Measurements from ENCODE around the gene KCTD2. TPM values are rescaled to one million over a fixed set of nuclear protein-coding genes. Genes with fewer than 3 reads are reported as not detected.

The KCTD2 gene
- total and polyA plus RNA-seq, 2 of the 13 experiments (the other 11 are each of a cell fraction or from before 2014, with no cell fraction given), result 28.3 to 32.6 TPM

DNA sequence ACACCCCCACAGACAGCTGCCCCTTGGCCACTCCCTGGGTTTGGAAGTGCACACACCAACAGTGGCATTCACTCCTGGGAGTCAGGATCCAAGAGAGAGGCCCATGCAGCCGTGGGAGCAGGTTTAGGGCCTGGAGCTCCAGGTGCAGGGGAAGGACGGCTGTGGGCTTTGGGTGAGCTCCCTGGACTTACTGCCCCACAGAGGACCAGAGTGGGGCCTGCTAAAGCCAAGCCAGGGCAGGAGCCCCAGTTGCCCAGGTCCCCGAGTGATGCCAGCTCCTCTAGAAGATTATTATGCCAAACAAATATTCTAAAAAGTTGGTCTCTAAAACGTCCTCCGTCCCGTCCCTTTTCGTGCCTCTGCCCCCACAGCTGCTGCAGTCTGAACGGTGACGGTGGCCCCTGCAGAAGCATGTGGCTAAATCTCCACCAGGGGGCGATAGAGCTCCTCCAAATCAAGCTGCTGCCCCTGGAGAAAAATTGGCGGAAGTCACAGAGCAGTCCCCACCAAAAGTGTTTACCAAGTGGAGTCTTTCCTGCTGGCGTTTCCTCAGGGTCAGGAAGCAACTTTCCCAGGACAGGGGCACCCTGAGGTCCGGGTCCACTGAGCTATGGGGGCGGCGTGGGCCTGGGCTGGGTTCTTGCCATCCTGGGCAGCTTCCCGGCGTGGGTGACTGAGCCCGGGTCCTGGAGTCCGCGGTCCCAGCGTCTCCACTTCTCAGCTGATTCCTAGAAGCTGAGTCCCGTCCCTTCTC is 67.0 kb downstream of the KCTD2 start (continued):
- TF ChIP-seq KLF16 (CRISPR knock-in tag; IDR thresholded peaks at IDR 0.05), result peak in 1 of 2 experiments; percentile 59; a peak in 1 of 4 replicates
- no peak; the same call in 1 of the 2 replicates for TF ChIP-seq HDAC1 (CRISPR knock-in tag; IDR thresholded peaks at IDR 0.05)
- TF ChIP-seq KAT7 (CRISPR knock-in tag; IDR thresholded peaks at IDR 0.05; ENCODE audit: borderline replicate concordance), result no peak
- no peak; the same call in 1 of the 2 replicates for TF ChIP-seq ZNF614 (CRISPR knock-in tag; IDR thresholded peaks at IDR 0.05; ENCODE audit: borderline replicate concordance)
- no peak for TF ChIP-seq CENPX (CRISPR knock-in tag; IDR thresholded peaks at IDR 0.05)
- TF ChIP-seq CHD4 (IDR thresholded peaks at IDR 0.05; ENCODE audit: borderline replicate concordance, low read length), result no peak
- TF ChIP-seq TBX3 (IDR thresholded peaks at IDR 0.05; ENCODE audit: borderline replicate concordance), result no peak
- TF ChIP-seq ZNF24 (IDR thresholded peaks at IDR 0.05), result no peak
- peak; percentile 46 for TF ChIP-seq MXD4 (CRISPR knock-in tag; IDR thresholded peaks at IDR 0.05)
- TF ChIP-seq, protein P1, sequence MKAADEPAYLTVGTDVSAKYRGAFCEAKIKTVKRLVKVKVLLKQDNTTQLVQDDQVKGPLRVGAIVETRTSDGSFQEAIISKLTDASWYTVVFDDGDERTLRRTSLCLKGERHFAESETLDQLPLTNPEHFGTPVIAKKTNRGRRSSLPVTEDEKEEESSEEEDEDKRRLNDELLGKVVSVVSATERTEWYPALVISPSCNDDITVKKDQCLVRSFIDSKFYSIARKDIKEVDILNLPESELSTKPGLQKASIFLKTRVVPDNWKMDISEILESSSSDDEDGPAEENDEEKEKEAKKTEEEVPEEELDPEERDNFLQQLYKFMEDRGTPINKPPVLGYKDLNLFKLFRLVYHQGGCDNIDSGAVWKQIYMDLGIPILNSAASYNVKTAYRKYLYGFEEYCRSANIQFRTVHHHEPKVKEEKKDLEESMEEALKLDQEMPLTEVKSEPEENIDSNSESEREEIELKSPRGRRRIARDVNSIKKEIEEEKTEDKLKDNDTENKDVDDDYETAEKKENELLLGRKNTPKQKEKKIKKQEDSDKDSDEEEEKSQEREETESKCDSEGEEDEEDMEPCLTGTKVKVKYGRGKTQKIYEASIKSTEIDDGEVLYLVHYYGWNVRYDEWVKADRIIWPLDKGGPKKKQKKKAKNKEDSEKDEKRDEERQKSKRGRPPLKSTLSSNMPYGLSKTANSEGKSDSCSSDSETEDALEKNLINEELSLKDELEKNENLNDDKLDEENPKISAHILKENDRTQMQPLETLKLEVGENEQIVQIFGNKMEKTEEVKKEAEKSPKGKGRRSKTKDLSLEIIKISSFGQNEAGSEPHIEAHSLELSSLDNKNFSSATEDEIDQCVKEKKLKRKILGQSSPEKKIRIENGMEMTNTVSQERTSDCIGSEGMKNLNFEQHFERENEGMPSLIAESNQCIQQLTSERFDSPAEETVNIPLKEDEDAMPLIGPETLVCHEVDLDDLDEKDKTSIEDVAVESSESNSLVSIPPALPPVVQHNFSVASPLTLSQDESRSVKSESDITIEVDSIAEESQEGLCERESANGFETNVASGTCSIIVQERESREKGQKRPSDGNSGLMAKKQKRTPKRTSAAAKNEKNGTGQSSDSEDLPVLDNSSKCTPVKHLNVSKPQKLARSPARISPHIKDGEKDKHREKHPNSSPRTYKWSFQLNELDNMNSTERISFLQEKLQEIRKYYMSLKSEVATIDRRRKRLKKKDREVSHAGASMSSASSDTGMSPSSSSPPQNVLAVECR (CRISPR knock-in tag; IDR thresholded peaks at IDR 0.05; ENCODE audit: borderline replicate concordance), result peak; percentile 59; the same call in 1 of the 2 replicates
- TF ChIP-seq NFKBIZ (CRISPR knock-in tag; IDR thresholded peaks at IDR 0.05), result no peak
- peak; percentile 76; the same call in 1 of the 2 replicates for TF ChIP-seq HIC2 (CRISPR knock-in tag; IDR thresholded peaks at IDR 0.05; ENCODE audit: low read depth)
- no peak for TF ChIP-seq PRMT3 (CRISPR knock-in tag; IDR thresholded peaks at IDR 0.05; ENCODE audit: borderline replicate concordance, low read depth)
- no peak for TF ChIP-seq SIX4 (CRISPR knock-in tag; IDR thresholded peaks at IDR 0.05)
- TF ChIP-seq, protein P2, sequence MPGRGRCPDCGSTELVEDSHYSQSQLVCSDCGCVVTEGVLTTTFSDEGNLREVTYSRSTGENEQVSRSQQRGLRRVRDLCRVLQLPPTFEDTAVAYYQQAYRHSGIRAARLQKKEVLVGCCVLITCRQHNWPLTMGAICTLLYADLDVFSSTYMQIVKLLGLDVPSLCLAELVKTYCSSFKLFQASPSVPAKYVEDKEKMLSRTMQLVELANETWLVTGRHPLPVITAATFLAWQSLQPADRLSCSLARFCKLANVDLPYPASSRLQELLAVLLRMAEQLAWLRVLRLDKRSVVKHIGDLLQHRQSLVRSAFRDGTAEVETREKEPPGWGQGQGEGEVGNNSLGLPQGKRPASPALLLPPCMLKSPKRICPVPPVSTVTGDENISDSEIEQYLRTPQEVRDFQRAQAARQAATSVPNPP (CRISPR knock-in tag; IDR thresholded peaks at IDR 0.05), result no peak
- TF ChIP-seq, protein P3, sequence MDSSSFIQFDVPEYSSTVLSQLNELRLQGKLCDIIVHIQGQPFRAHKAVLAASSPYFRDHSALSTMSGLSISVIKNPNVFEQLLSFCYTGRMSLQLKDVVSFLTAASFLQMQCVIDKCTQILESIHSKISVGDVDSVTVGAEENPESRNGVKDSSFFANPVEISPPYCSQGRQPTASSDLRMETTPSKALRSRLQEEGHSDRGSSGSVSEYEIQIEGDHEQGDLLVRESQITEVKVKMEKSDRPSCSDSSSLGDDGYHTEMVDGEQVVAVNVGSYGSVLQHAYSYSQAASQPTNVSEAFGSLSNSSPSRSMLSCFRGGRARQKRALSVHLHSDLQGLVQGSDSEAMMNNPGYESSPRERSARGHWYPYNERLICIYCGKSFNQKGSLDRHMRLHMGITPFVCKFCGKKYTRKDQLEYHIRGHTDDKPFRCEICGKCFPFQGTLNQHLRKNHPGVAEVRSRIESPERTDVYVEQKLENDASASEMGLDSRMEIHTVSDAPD (CRISPR knock-in tag; IDR thresholded peaks at IDR 0.05), result no peak
- peak; percentile 59; the same call in 1 of the 2 replicates for TF ChIP-seq ZBTB7B (CRISPR knock-in tag; IDR thresholded peaks at IDR 0.05)
- TF ChIP-seq, protein P4, sequence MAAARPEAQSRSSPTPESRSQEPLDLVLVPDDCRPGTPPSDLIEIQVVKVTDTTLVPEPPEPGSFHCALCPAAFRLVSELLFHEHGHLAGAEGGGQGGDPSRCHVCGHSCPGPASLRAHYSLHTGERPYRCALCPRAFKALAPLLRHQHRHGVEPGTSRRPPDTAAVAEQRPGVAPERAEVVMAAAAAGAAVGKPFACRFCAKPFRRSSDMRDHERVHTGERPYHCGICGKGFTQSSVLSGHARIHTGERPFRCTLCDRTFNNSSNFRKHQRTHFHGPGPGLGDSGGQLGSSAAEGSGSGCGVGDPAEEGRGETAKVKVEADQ (CRISPR knock-in tag; IDR thresholded peaks at IDR 0.05; ENCODE audit: borderline replicate concordance), result no peak
- no peak for TF ChIP-seq DNMT1 (CRISPR knock-in tag; IDR thresholded peaks at IDR 0.05)

Measured in HepG2 (cell line).